ENCODE results near the gene FMO3.

The FMO3 gene

GRCh38 chr1:171159148-171159547 is 68.4 kb downstream of the FMO3 start:
- no peak for DNase-seq (ENCODE audit: low spot score)

GRCh38 chr1:171160211-171160610 is 69.5 kb downstream of the FMO3 start:
- no peak for DNase-seq (ENCODE audit: low spot score)

- no peak for DNase-seq (ENCODE audit: low spot score)
Observed at GRCh38 chr1:171160639-171161354, 70.1 kb downstream of the FMO3 start.

GRCh38 chr1:171161431-171161830 is 70.7 kb downstream of the FMO3 start:
- DNase-seq (ENCODE audit: low spot score): no peak

GRCh38 chr1:171166361-171166760 is 75.7 kb downstream of the FMO3 start:
- DNase-seq (ENCODE audit: low spot score): no peak
